Stimulated activated CD8-positive, alpha-beta memory T cell treated with anti-CD3 and anti-CD28 coated beads, Interleukin-2, amount 100 ng/mL, for 48 hours (primary cell): ENCODE data around the gene ZC3H4.
A peak's percentile ranks its signal among the peaks of the same experiment; 100 is the strongest.
"Not testable (repeated sequence)": the region's sequence is repeated elsewhere in the genome, so short reads cannot be mapped to it uniquely, and the experiment has no call there.

Experiments used
- DNase-seq, 2 donors: peaks; one replicate each; pipeline ENCODE4 v3.0.0-alpha.2; 2020; ENCODE audit warnings: low read depth in 2 of 2

Gene ZC3H4

GRCh38 chr19:47112997-47113849, at the start of gene ZC3H4:
ZC3H4 (minus strand) TSS chr19:47113776; CDS start chr19:47112584, 1,192 bp downstream.
- DNase-seq: peak; percentile 96 to 99

DNA sequence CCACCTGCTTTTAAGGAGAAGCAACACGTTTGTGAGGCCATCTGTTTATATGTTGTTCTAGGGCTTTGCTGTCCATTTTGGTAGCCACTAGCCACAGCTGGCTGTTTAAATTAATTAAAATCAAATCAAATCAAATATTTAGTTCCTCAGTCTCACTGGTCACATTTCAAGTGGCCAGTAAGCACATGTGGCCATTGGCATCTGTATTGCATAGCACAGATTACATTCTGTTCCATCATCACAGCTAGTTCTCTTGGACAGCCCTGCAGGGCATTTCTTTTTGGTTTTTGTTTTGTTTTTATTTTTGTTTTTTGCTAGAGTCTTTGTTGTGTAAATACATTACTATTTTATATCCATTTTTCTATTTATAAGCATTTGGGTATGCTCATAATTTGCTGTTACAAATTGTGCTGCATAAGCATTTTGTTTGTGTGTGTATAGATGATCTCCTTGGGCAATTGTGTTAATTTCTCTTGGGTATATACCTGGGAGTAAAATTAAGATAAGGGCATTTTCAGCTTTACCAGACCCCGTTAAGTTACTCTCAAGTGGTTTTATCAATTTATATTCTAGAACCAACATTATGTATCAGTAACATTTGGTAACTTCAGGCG, 48.4 kb upstream of the ZC3H4 start:
- no peak for DNase-seq

DNA sequence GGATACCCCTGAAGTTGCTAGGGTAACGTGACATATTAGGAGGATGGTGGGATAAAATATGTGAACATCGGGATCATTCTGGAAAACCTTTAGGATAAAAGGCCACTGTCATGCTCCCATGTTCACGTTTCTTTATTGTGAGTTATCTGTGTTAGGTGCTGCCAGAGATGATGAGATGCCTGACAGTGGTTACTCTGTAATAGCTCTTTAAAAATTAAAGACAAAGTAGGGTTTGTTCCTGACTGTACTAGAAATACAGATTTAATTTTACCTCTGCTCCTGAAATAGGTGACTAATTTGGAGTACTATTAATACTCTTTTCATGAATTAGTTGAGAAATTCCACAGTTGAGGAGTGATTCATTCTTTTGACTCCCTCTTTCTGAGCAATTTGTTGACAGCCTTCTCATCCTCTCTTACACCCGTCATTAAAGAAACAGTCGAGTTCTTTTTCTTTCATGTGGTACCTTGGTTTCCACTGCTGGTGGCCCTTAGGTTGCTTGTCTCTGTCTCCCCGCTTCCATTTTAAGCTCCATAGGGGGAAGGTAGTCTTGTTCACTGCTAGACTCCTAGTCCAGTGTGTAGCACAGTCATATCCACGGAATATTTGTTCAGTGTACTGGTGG, 45.4 kb upstream of the ZC3H4 start:
- DNase-seq: no peak

DNA sequence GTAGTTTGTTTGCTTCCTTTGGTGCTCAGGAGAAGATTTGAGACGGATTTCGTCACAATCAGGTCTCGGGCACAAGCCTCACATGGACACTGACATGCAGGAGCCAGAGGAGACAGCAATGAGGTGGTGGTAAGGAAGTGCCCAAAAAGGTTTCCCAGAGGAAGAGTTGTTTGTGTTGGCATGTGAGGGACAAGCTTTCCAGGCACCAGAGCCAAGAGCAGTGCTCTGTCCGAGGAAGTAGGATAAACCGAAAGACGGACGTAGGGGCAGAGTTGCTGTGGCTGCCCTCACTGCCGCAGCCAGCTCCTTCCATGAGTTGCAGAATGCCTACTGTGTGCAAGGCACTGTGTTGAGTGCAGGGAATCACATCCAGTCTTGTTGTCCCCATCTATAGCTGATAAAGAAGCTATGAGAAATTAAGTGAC, 44.8 kb upstream of the ZC3H4 start:
- no peak for DNase-seq

DNA sequence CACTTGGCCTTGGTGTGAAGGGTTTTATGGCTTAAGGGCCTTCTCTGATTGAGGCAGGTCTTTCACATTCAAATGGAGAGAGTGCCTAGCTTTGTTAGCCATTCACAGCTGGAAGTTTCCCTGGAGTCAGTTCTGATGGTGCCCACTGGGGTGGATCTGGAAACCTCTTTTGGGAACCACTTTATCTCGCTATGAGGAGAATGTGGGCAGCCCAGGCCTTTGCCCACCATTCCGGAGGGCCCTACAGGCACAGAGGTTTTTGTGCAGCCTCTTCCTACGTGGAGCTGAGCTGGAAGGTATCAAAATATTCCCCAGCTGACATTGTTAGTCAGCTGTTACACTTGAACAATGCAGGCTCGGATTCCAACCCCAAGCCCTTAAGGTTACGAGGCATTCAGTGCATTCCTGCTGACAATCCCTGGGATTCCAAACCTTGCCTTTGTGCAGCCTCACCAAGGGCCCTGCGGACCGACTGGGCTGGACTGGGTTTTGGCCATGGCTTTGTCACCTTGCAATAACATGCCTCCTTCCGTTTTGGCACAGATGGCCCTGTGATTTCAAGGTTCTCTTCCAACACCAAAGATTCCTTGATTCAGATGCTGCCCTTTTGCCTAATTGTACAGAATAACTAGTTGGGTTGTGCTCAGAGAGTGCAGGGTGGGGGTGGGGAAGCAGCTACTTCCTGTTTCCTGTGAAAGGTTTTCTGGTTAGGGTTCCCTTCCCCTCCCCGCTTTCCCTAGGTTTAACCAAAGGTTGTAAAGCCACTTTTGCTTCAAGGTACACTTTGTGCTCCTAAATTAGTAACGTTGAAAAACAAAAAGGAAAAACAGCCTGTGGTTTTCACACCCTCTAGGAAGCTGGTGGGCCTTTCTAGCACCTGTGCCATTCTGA, 44.1 kb upstream of the ZC3H4 start:
- no peak for DNase-seq

- DNase-seq: no peak
Observed at GRCh38 chr19:47156861-47157430, 43.4 kb upstream of the ZC3H4 start.

GRCh38 chr19:47155148-47155547, 41.6 kb upstream of the ZC3H4 start:
- DNase-seq: no peak

- DNase-seq: no peak
Observed at GRCh38 chr19:47153266-47153665, 39.7 kb upstream of the ZC3H4 start.

DNA sequence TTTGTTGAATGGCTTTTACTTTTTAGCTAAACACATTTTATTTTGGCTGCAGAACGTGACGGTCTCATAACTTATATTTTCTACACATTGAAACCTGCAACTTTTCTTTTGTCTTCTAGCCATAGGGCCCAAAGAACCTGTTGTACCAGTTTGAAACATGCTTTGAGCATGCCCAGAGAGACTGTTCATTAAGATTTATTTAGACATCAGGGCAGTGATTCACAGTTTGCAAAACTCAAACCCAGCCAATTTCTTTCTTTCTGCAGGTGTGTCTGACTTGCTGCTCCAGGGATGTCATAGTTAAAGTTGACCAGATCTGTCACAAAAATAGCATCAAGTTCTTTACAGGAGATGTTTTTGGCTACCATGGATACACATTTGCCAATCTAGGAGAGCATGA, 39.1 kb upstream of the ZC3H4 start:
- no peak for DNase-seq

- DNase-seq: no peak
Observed at GRCh38 chr19:47152205-47152604, 38.6 kb upstream of the ZC3H4 start.

DNA sequence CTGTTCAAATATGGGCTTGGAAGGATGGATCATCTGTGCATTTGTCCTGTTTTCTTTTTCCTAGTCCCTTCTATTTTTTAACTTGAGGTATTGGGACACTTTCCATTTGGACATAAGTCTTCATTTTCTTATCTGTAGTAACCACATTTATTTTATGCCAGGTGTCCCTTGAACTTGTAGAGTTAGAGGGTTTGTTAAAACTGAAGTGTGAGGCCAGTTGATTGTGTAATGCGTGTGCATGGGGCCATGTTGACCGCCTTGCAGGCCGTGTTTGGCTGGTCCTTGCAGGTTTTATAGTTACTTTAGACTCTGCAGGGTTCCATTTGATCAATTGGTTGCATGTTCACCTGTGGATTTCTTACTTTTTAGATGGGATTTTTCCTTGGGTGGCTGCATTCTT, 38.1 kb upstream of the ZC3H4 start:
- no peak for DNase-seq

DNA sequence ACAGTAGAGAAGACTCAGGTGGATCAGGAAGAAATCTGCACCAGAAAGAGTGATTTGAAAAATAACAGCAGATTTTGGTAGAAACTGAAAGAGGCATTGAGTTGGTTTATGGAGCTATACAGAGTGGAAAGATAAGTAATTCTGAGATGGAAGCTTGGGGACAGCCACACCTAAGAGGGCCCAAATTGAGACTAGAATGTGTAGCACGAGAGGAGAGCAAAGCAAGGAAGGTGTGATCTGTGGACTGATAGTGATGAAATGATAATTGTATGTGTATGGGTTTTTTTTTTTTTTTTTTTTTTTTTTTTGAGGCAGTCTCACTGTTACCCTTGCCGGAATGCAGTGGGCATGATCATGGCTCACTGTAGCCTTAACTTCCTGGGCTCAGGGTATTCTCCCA, 33.3 kb upstream of the ZC3H4 start:
- DNase-seq: no peak

- no peak for DNase-seq
Observed at GRCh38 chr19:47145639-47146486, 32.3 kb upstream of the ZC3H4 start.

GRCh38 chr19:47144630-47145029, 31.1 kb upstream of the ZC3H4 start:
- DNase-seq: no peak

DNA sequence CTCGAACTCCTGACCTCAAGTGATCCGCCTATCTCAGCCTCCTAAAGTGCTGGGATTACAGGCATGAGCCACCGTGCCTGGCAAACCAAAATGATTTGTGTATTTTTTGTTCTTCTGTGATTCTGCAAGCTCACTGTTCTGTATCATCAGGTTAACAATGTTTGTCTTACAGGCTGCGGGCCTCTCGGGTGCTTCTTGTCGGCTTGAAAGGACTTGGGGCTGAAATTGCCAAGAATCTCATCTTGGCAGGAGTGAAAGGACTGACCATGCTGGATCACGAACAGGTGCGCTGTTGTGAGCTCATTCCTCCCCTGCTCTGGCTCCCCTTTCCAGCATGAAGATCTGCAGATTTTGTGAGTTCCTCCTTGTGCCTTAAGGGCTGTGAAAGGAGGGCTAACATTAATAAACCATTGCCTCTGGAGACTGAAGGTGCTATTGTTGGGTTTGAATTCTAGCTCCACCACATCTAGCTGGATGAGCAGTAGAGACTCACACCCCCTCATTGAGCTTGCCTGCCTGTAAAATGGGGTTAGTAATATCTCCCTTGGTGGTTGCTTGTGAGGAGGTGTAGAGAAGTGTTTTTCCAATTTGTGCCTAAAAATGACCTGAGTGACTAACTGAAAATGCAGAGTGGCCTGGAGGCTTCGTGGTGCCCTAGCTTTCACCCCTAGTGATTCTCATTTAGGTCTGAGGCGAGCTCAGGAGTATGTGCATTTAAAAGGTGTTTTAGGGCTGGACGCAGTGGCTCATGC, 29.9 kb upstream of the ZC3H4 start:
- no peak for DNase-seq

GRCh38 chr19:47142779-47143178, 29.2 kb upstream of the ZC3H4 start:
- DNase-seq: no peak

DNA sequence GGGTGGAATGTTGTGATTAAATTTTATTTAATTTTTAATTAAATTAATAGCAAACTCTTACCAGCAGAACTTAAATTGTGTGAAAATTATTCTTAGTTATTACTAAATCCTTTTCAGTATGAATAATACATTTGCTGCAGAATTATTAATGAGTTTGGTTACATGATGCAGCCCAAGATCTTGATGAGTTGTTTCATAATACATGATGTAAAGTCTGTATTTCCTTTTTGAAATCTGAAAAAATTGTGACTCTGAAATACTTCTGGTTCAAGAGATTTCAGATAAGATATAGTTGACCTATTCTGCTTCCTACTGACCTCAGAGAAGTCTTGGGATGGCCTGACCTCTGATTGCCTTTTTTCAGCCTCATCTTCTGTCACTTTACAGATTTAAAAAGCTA, 28.1 kb upstream of the ZC3H4 start:
- no peak for DNase-seq

DNA sequence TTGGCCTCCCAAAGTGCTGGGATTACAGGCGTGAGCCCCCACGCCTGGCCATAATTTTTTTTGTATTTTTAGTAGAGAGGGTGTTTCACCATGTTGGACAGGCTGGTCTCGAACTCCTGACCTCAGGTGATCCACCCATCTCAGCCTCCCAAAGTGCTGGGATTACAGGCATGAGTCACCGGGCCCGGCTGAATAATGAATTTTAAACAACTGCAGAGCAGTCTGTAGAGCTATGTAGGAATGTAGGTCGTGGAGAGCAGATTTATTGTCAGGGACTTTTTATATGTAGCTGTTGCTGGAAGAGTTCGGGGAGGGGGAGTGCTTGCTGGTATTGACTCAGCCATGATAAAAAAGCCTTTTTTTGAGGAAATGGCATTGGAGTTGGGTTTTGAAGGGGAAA, 27.7 kb upstream of the ZC3H4 start:
- DNase-seq: not testable (repeated sequence)

DNA sequence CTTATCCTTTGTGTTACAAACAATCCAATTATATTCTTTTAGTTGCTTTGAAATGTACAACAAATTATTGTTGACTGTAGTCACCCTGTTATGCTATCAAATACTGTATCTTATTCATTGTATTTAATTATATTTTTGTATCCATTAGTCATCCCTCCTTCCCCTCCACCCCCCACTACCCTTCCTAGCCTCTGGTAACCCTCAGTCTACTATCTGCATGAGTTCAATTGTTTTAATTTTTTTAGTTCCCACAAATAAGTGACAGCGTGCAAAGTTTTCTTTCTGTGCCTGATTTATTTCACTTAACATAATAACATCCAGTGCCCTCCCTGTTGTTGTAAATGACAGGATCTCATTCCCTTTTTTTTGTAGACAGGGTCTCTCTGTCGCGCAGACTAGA, 21.6 kb upstream of the ZC3H4 start:
- DNase-seq: no peak

GRCh38 chr19:47134545-47134944, 21.0 kb upstream of the ZC3H4 start:
- no peak for DNase-seq
